ENCODE results near the gene CSNK1D.
"Not testable (repeated sequence)": the region's sequence is repeated elsewhere in the genome, so short reads cannot be mapped to it uniquely, and the experiment has no call there.

The CSNK1D gene

DNA sequence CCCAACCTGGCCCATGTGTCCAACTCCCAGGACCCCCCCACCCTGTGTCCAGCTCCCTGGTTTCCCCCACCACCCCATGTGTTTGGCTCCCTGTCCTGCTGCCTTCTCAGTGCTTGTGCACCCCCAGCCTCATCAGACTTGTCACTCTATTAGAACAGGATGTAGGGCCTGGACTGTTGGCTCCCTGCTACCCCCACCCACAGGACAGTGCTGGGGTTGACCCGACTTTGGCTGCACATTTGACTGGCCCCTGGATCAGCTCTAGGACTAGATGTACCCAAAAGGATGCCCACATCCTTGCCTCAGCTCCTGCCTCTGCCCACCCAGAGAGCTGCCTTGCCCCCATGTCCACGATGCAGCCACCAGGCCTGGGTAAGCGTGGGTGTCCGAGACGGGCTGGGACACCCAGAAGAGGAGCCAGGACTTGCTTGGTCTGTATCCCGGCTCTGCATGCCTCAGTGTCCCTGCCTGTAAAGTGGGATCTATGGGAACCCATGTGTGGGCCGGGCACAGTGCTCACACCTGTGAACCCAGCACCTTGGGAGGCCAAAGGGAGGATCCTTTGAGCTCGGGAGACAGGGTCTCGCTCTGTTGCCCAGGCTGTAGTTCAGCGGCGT, 59.4 kb downstream of the CSNK1D start:
- peaks cover 12% of the 10 kb centered on the region; the same call in 1 of the 2 replicates for H3K79me2 ChIP-seq (ENCODE audit: insufficient read depth, low read length)
- no peaks in the 10 kb centered on the region for H4K20me1 ChIP-seq (ENCODE audit: insufficient read depth, low read length, poor library complexity, severe bottlenecking)
- H3K27me3 ChIP-seq (ENCODE audit: insufficient read depth, low read length, poor library complexity, severe bottlenecking) = no peaks in the 10 kb centered on the region
- H3K9me2 ChIP-seq (replicated peaks; ENCODE audit: low read depth, low read length) = no peaks in the 10 kb centered on the region
- H3K4me2 ChIP-seq (ENCODE audit: low read depth, low read length, poor library complexity, severe bottlenecking) = no peak overlapping the region
- no peak overlapping the region for H2AFZ ChIP-seq (ENCODE audit: low read length)
- 0 out of 2 replicates have a peak, but pooled peaks cover 3% of the 10 kb centered on the region for H3F3A ChIP-seq (ENCODE audit: low read depth)
- peaks cover 39% of the 10 kb centered on the region for H3K4me1 ChIP-seq (ENCODE audit: insufficient read depth, low read length, poor library complexity, severe bottlenecking)
- no peak overlapping the region for H3K9ac ChIP-seq (ENCODE audit: low read depth, low read length, poor library complexity, severe bottlenecking)
- TF ChIP-seq, protein P1, sequence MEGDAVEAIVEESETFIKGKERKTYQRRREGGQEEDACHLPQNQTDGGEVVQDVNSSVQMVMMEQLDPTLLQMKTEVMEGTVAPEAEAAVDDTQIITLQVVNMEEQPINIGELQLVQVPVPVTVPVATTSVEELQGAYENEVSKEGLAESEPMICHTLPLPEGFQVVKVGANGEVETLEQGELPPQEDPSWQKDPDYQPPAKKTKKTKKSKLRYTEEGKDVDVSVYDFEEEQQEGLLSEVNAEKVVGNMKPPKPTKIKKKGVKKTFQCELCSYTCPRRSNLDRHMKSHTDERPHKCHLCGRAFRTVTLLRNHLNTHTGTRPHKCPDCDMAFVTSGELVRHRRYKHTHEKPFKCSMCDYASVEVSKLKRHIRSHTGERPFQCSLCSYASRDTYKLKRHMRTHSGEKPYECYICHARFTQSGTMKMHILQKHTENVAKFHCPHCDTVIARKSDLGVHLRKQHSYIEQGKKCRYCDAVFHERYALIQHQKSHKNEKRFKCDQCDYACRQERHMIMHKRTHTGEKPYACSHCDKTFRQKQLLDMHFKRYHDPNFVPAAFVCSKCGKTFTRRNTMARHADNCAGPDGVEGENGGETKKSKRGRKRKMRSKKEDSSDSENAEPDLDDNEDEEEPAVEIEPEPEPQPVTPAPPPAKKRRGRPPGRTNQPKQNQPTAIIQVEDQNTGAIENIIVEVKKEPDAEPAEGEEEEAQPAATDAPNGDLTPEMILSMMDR (conservative IDR thresholded peaks at IDR 0.05; ENCODE audit: low read length) = no peak
- TF ChIP-seq EZH2phosphoT487 (IDR thresholded peaks at IDR 0.05; ENCODE audit: borderline replicate concordance) = no peak
- no peak overlapping the region for H3K4me3 ChIP-seq (ENCODE audit: low read length, poor library complexity, severe bottlenecking)
- H3K36me3 ChIP-seq (ENCODE audit: insufficient read depth, low read length) = no peaks in the 10 kb centered on the region
- H3K9me3 ChIP-seq (ENCODE audit: insufficient read depth, low read depth, low read length) = no peaks in the 10 kb centered on the region

- H3K9ac ChIP-seq (ENCODE audit: low read depth, low read length, poor library complexity, severe bottlenecking) = peak overlapping the region; percentile 75
- no peak for TF ChIP-seq EZH2phosphoT487 (IDR thresholded peaks at IDR 0.05; ENCODE audit: borderline replicate concordance)
- TF ChIP-seq, protein P1 (conservative IDR thresholded peaks at IDR 0.05; ENCODE audit: low read length) = no peak
- no peaks in the 10 kb centered on the region for H3K27me3 ChIP-seq (ENCODE audit: insufficient read depth, low read length, poor library complexity, severe bottlenecking)
Measured at GRCh38 chr17:82213251-82214011, 60.1 kb downstream of the CSNK1D start.

GRCh38 chr17:82212331-82213250, 60.9 kb downstream of the CSNK1D start, which contains the start of gene CCDC57:
TSS of gene CCDC57 (minus strand) at chr17:82212842. CDS start at chr17:82201944, 10,898 bp downstream.
- H3K27me3 ChIP-seq (ENCODE audit: insufficient read depth, low read length, poor library complexity, severe bottlenecking) = no peaks in the 10 kb centered on the region
- peak within 1 kb of the TSS; percentile 75 for H3K9ac ChIP-seq (ENCODE audit: low read depth, low read length, poor library complexity, severe bottlenecking)
- peaks cover 36% of the 10 kb centered on the region for H3K4me1 ChIP-seq (ENCODE audit: insufficient read depth, low read length, poor library complexity, severe bottlenecking)
- peaks cover 12% of the 10 kb centered on the region; the same call in 1 of the 2 replicates for H3K79me2 ChIP-seq (ENCODE audit: insufficient read depth, low read length)
- peak within 1 kb of the TSS; percentile 89 for H3K4me2 ChIP-seq (ENCODE audit: low read depth, low read length, poor library complexity, severe bottlenecking)
- no peaks in the 10 kb centered on the region for H4K20me1 ChIP-seq (ENCODE audit: insufficient read depth, low read length, poor library complexity, severe bottlenecking)
- H3K9me2 ChIP-seq (replicated peaks; ENCODE audit: low read depth, low read length) = no peaks in the 10 kb centered on the region
- H2AFZ ChIP-seq (ENCODE audit: low read length) = peak within 1 kb of the TSS; percentile 94
- H3F3A ChIP-seq (ENCODE audit: low read depth) = 0 out of 2 replicates have a peak, but pooled peaks cover 3% of the 10 kb centered on the region
- H3K4me3 ChIP-seq (ENCODE audit: low read length, poor library complexity, severe bottlenecking) = peak within 1 kb of the TSS; percentile 93
- no peaks in the 10 kb centered on the region for H3K36me3 ChIP-seq (ENCODE audit: insufficient read depth, low read length)
- TF ChIP-seq, protein P1 (conservative IDR thresholded peaks at IDR 0.05; ENCODE audit: low read length) = no peak
- no peak for TF ChIP-seq EZH2phosphoT487 (IDR thresholded peaks at IDR 0.05; ENCODE audit: borderline replicate concordance)
- H3K9me3 ChIP-seq (ENCODE audit: insufficient read depth, low read depth, low read length) = no peaks in the 10 kb centered on the region

More at GRCh38 chr17:82213251-82214011, 60.1 kb downstream of the CSNK1D start:
- Histone ChIP-seq H3K36me3 (ENCODE audit: insufficient read depth, low read length) (no peaks in the 10 kb centered on the region), H3K4me2 (ENCODE audit: low read depth, low read length, poor library complexity, severe bottlenecking) (peak overlapping the region; percentile 89), H3K4me1 (ENCODE audit: insufficient read depth, low read length, poor library complexity, severe bottlenecking) (peaks cover 39% of the 10 kb centered on the region), H3K4me3 (ENCODE audit: low read length, poor library complexity, severe bottlenecking) (peak overlapping the region; percentile 93), H3K9me3 (ENCODE audit: insufficient read depth, low read depth, low read length) (no peaks in the 10 kb centered on the region), H4K20me1 (ENCODE audit: insufficient read depth, low read length, poor library complexity, severe bottlenecking) (no peaks in the 10 kb centered on the region), H2AFZ (ENCODE audit: low read length) (peak overlapping the region; percentile 94), H3F3A (ENCODE audit: low read depth) (0 out of 2 replicates have a peak, but pooled peaks cover 3% of the 10 kb centered on the region), H3K9me2 (replicated peaks; ENCODE audit: low read depth, low read length) (no peaks in the 10 kb centered on the region), H3K79me2 (ENCODE audit: insufficient read depth, low read length) (peaks cover 12% of the 10 kb centered on the region; the same call in 1 of the 2 replicates)

DNA sequence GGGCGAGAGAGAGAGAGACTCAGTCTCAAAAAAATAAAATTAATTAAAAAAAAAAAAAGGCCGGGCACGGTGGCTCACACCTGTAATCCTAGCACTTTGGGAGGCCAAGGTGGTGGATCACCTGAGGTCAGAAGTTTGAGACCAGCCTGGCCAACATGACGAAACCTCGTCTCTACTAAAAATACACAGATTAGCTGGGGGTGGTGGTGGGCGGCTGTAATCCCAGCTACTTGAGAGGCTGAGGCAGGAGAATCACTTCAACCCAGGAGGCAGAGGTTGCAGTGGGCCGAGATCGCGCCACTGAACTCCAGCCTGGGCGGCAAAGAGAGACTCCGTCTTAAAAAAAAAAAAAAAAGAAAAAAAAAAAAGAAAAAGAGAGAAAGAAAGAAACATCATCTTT, 62.8 kb downstream of the CSNK1D start:
- H3K36me3 ChIP-seq (ENCODE audit: insufficient read depth, low read length); H3F3A ChIP-seq (ENCODE audit: low read depth); H2AFZ ChIP-seq (ENCODE audit: low read length); H3K27me3 ChIP-seq (ENCODE audit: insufficient read depth, low read length, poor library complexity, severe bottlenecking); H3K9me3 ChIP-seq (ENCODE audit: insufficient read depth, low read depth, low read length); H3K4me3 ChIP-seq (ENCODE audit: low read length, poor library complexity, severe bottlenecking); H4K20me1 ChIP-seq (ENCODE audit: insufficient read depth, low read length, poor library complexity, severe bottlenecking); H3K9me2 ChIP-seq (replicated peaks; ENCODE audit: low read depth, low read length); H3K9ac ChIP-seq (ENCODE audit: low read depth, low read length, poor library complexity, severe bottlenecking); H3K4me2 ChIP-seq (ENCODE audit: low read depth, low read length, poor library complexity, severe bottlenecking): not testable (repeated sequence)
- Histone ChIP-seq H3K79me2 (ENCODE audit: insufficient read depth, low read length) (peaks cover 12% of the 10 kb centered on the region; the same call in 1 of the 2 replicates), H3K4me1 (ENCODE audit: insufficient read depth, low read length, poor library complexity, severe bottlenecking) (peaks cover 26% of the 10 kb centered on the region)
